HG03439 (cell line): Measurements from ENCODE around the gene ETFA.
"Not testable (repeated sequence)": the region's sequence is repeated elsewhere in the genome, so short reads cannot be mapped to it uniquely, and the experiment has no call there.

Source experiments
- ATAC-seq: cut with Tn5 transposase; IDR thresholded peaks from one replicate; pipeline ENCODE4 v1.9.1; 2021; ENCODE audit warnings: mild to moderate bottlenecking, moderate library complexity; ENCODE audit not compliant: unreplicated experiment

Gene ETFA

GRCh38 chr15:76285241-76285825 is 25.9 kb downstream of the ETFA start:
- ATAC-seq, result no peak

- no peak for ATAC-seq
Observed at GRCh38 chr15:76282465-76282864, 28.8 kb downstream of the ETFA start.

GRCh38 chr15:76278651-76279050 is 32.6 kb downstream of the ETFA start:
- ATAC-seq, result no peak

GRCh38 chr15:76274821-76275220 is 36.4 kb downstream of the ETFA start:
- ATAC-seq, result no peak

GRCh38 chr15:76274226-76274625 is 37.0 kb downstream of the ETFA start:
- no peak for ATAC-seq

GRCh38 chr15:76270876-76271275 is 40.4 kb downstream of the ETFA start:
- no peak for ATAC-seq

- no peak for ATAC-seq
Observed at GRCh38 chr15:76267077-76267476, 44.2 kb downstream of the ETFA start.

- ATAC-seq, result not testable (repeated sequence)
Observed at GRCh38 chr15:76265769-76266168, 45.5 kb downstream of the ETFA start.

GRCh38 chr15:76260246-76260938 is 50.9 kb downstream of the ETFA start:
- no peak for ATAC-seq

GRCh38 chr15:76259392-76259791 is 51.9 kb downstream of the ETFA start:
- ATAC-seq, result no peak

GRCh38 chr15:76258460-76258859 is 52.8 kb downstream of the ETFA start:
- no peak for ATAC-seq

- no peak for ATAC-seq
Observed at GRCh38 chr15:76253691-76254473, 57.4 kb downstream of the ETFA start.

GRCh38 chr15:76252249-76252648 is 59.0 kb downstream of the ETFA start:
- ATAC-seq, result no peak

- ATAC-seq, result no peak
Observed at GRCh38 chr15:76251717-76252116, 59.6 kb downstream of the ETFA start.

GRCh38 chr15:76245072-76245610 is 66.1 kb downstream of the ETFA start:
- ATAC-seq, result no peak

- ATAC-seq, result no peak
Observed at GRCh38 chr15:76239786-76240185, 71.5 kb downstream of the ETFA start.

GRCh38 chr15:76236350-76236749 is 74.9 kb downstream of the ETFA start:
- ATAC-seq, result no peak

- ATAC-seq, result no peak
Observed at GRCh38 chr15:76235186-76235826, 76.0 kb downstream of the ETFA start.

GRCh38 chr15:76234337-76234889 is 76.9 kb downstream of the ETFA start:
- ATAC-seq, result no peak

- no peak for ATAC-seq
Observed at GRCh38 chr15:76233921-76234320, 77.3 kb downstream of the ETFA start.

GRCh38 chr15:76229266-76229665 is 82.0 kb downstream of the ETFA start:
- ATAC-seq, result no peak
